ENCODE measurements around the gene CXXC4.

GRCh38 chr4:104470770-104471169, 23.9 kb downstream of the CXXC4 start:
- TF ChIP-seq CTCF (IDR thresholded peaks at IDR 0.05; ENCODE audit: low read depth, low read length) = no peak
- no peak for TF ChIP-seq EZH2phosphoT487 (IDR thresholded peaks at IDR 0.05; ENCODE audit: low read depth)
